Measurements from ENCODE around the gene DNASE1L1. TPM values are rescaled to one million over a fixed set of nuclear protein-coding genes. Genes with fewer than 3 reads are reported as not detected.

DNASE1L1 gene
- total RNA-seq, 1 donor from 2014 or later, result 35.1 TPM

DNA sequence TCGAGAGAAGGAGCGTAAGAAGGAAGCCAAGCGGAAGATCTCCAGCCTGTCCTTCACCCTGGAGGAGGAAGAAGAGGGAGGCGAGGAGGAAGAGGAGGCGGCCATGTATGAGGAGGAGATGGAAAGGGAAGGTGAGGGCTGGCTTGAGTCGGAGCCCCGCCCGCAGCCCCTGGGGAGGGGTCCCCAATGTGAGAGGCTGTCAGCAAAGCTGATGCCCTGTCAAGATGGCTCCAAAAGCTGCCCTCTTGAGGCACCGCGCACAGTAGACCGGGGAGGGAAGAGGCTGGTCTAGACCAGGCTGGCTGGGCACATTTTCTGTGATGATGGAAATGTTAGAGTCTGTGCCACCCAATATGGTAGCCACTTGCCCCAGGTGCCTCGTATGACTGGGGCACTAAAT lies 37.4 kb upstream of the DNASE1L1 start:
- FAIRE-seq, result no peak
- no peak overlapping the region for H3K27ac Mint-ChIP-seq (ENCODE audit: unreplicated experiment)
- H3K9me3 Mint-ChIP-seq (ENCODE audit: unreplicated experiment), result no peaks in the 10 kb centered on the region

GRCh38 chrX:154445776-154446175 lies 36.7 kb upstream of the DNASE1L1 start:
- Mint-ChIP-seq H3K4me1 (ENCODE audit: low read depth, unreplicated experiment) (no peaks in the 10 kb centered on the region), H3K4me3 (ENCODE audit: unreplicated experiment) (no peak overlapping the region), H3K9me3 (ENCODE audit: unreplicated experiment) (no peaks in the 10 kb centered on the region), H3K27me3 (ENCODE audit: low read depth, unreplicated experiment) (no peaks in the 10 kb centered on the region), H3K27ac (ENCODE audit: unreplicated experiment) (no peak overlapping the region), H3K36me3 (ENCODE audit: low read depth, unreplicated experiment) (peaks cover 1% of the 10 kb centered on the region)
- no peak overlapping the region for H2AFZ ChIP-seq (ENCODE audit: low read depth, low read length)
- no peak overlapping the region for H3K9ac ChIP-seq (ENCODE audit: low read length)
- no peaks in the 10 kb centered on the region for H3K36me3 ChIP-seq (ENCODE audit: insufficient read depth, low read length)
- H3K4me2 ChIP-seq (ENCODE audit: low read length), result peak overlapping the region; percentile 87
- peaks cover 17% of the 10 kb centered on the region for H3K4me1 ChIP-seq (ENCODE audit: insufficient read depth, low read length)
- no peak overlapping the region for H3K27ac ChIP-seq (ENCODE audit: low read depth, low read length)
- peaks cover 39% of the 10 kb centered on the region for H3K79me2 ChIP-seq (ENCODE audit: insufficient read depth, low read length)
- H3K27me3 ChIP-seq (ENCODE audit: insufficient read depth, low read length), result no peaks in the 10 kb centered on the region
- TF ChIP-seq EZH2 (IDR thresholded peaks at IDR 0.05; ENCODE audit: insufficient read depth, low read length) (no peak), CTCF (IDR thresholded peaks at IDR 0.05; ENCODE audit: insufficient read depth, low read depth, low read length) (no peak)
- no peak overlapping the region for H3K4me3 ChIP-seq (ENCODE audit: insufficient read depth, low read depth, low read length)
- DNase-seq (ENCODE audit: low read depth) (no peak), FAIRE-seq (no peak)
- H4K20me1 ChIP-seq (ENCODE audit: insufficient read depth, low read length), result peaks cover 28% of the 10 kb centered on the region
- no peaks in the 10 kb centered on the region for H3K9me3 ChIP-seq (ENCODE audit: insufficient read depth, low read depth, low read length)

More for the DNA sequence above, 37.4 kb upstream of the DNASE1L1 start:
- H3K9ac ChIP-seq (ENCODE audit: low read length), result no peak overlapping the region
- H3K27me3 Mint-ChIP-seq (ENCODE audit: low read depth, unreplicated experiment), result no peaks in the 10 kb centered on the region
- H3K27me3 ChIP-seq (ENCODE audit: insufficient read depth, low read length), result no peaks in the 10 kb centered on the region
- no peaks in the 10 kb centered on the region for H3K36me3 ChIP-seq (ENCODE audit: insufficient read depth, low read length)
- no peak for TF ChIP-seq EZH2 (IDR thresholded peaks at IDR 0.05; ENCODE audit: insufficient read depth, low read length)
- no peak for TF ChIP-seq CTCF (IDR thresholded peaks at IDR 0.05; ENCODE audit: insufficient read depth, low read depth, low read length)
- peaks cover 34% of the 10 kb centered on the region for H3K79me2 ChIP-seq (ENCODE audit: insufficient read depth, low read length)
- no peak overlapping the region for H3K27ac ChIP-seq (ENCODE audit: low read depth, low read length)
- peak overlapping the region; percentile 27 for H3K4me3 Mint-ChIP-seq (ENCODE audit: unreplicated experiment)
- no peak overlapping the region for H3K4me2 ChIP-seq (ENCODE audit: low read length)
- peaks cover 1% of the 10 kb centered on the region for H3K36me3 Mint-ChIP-seq (ENCODE audit: low read depth, unreplicated experiment)
- no peak overlapping the region for H3K4me3 ChIP-seq (ENCODE audit: insufficient read depth, low read depth, low read length)
- H3K9me3 ChIP-seq (ENCODE audit: insufficient read depth, low read depth, low read length), result no peaks in the 10 kb centered on the region
- peaks cover 17% of the 10 kb centered on the region for H3K4me1 ChIP-seq (ENCODE audit: insufficient read depth, low read length)
- no peak overlapping the region for H2AFZ ChIP-seq (ENCODE audit: low read depth, low read length)
- no peaks in the 10 kb centered on the region for H3K4me1 Mint-ChIP-seq (ENCODE audit: low read depth, unreplicated experiment)
- no peak for DNase-seq (ENCODE audit: low read depth)
- peaks cover 23% of the 10 kb centered on the region for H4K20me1 ChIP-seq (ENCODE audit: insufficient read depth, low read length)

DNA sequence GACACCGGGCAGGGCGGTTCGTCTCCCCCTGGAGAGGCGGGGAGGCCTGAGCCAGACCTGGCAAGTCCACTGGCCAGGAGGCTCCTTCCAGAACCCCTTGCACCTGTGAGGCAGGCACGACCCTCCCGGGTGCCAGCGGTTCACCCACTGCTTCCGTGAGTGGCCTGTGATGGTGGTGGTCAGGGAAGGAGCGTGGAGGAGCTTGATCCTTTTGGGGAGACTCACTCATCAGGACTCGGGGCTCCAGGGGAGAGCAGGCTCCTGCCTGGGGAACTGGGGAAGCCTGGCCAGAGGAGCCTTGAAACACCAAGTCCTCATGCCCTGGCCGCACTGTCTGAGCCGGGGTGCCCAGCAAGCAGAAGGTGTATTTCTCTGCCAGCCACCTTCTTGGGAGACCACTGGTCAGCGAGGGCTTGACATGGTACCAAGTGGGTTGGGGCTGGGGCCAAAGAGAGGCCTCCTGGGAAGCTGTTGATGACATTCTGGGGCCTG lies 35.7 kb upstream of the DNASE1L1 start:
- Histone ChIP-seq H3K4me1 (ENCODE audit: insufficient read depth, low read length) (peaks cover 17% of the 10 kb centered on the region), H3K36me3 (ENCODE audit: insufficient read depth, low read length) (peaks cover 4% of the 10 kb centered on the region), H4K20me1 (ENCODE audit: insufficient read depth, low read length) (peaks cover 36% of the 10 kb centered on the region), H3K4me3 (ENCODE audit: insufficient read depth, low read depth, low read length) (peak overlapping the region; percentile 64), H3K9me3 (ENCODE audit: insufficient read depth, low read depth, low read length) (no peaks in the 10 kb centered on the region), H3K27me3 (ENCODE audit: insufficient read depth, low read length) (no peaks in the 10 kb centered on the region), H3K79me2 (ENCODE audit: insufficient read depth, low read length) (peaks cover 49% of the 10 kb centered on the region), H3K9ac (ENCODE audit: low read length) (peak overlapping the region; percentile 82), H3K27ac (ENCODE audit: low read depth, low read length) (peak overlapping the region; percentile 53), H2AFZ (ENCODE audit: low read depth, low read length) (no peak overlapping the region), H3K4me2 (ENCODE audit: low read length) (peak overlapping the region; percentile 87)
- no peaks in the 10 kb centered on the region for H3K9me3 Mint-ChIP-seq (ENCODE audit: unreplicated experiment)
- DNase-seq (ENCODE audit: low read depth) (no peak), FAIRE-seq (no peak)
- no peaks in the 10 kb centered on the region for H3K27me3 Mint-ChIP-seq (ENCODE audit: low read depth, unreplicated experiment)
- no peak overlapping the region for H3K27ac Mint-ChIP-seq (ENCODE audit: unreplicated experiment)
- H3K4me1 Mint-ChIP-seq (ENCODE audit: low read depth, unreplicated experiment), result no peaks in the 10 kb centered on the region
- peak overlapping the region; percentile 73 for H3K4me3 Mint-ChIP-seq (ENCODE audit: unreplicated experiment)
- TF ChIP-seq CTCF (IDR thresholded peaks at IDR 0.05; ENCODE audit: insufficient read depth, low read depth, low read length) (no peak), EZH2 (IDR thresholded peaks at IDR 0.05; ENCODE audit: insufficient read depth, low read length) (no peak)
- H3K36me3 Mint-ChIP-seq (ENCODE audit: low read depth, unreplicated experiment), result peaks cover 1% of the 10 kb centered on the region
